H1 (cell line): ENCODE measurements around the gene KLF5. TPM values are rescaled to one million over a fixed set of nuclear protein-coding genes. Genes with fewer than 3 reads are reported as not detected.

Experiments used
- CBX5 ChIP-seq: fragments of 300-800, 300-1000 bp; sonication (generic); IDR thresholded peaks from 2 replicates; pipeline ENCODE4 v1.7.1; 2016; ENCODE audit warnings: antibody characterized with exemption, low read length, low read depth
- CBX8 ChIP-seq: fragments of 300-800, 300-1000 bp; sonication (generic); IDR thresholded peaks from 2 replicates; pipeline ENCODE4 v1.7.1; 2016; ENCODE audit warnings: low read depth, low read length, borderline replicate concordance
- CTBP2 ChIP-seq: IDR thresholded peaks from 2 replicates; pipeline ENCODE4 v1.7.0; 2011; ENCODE audit warnings: borderline replicate concordance, mild to moderate bottlenecking, moderate library complexity, mixed read lengths, low read length; ENCODE audit not compliant: insufficient read depth, insufficient read length
- GTF2F1 ChIP-seq: IDR thresholded peaks from 2 replicates; pipeline ENCODE4 v1.6.1; 2012; ENCODE audit warnings: low read depth, low read length, improper control_type of control experiment, borderline replicate concordance
- POU5F1 ChIP-seq: IDR thresholded peaks from 2 replicates; pipeline ENCODE4 v1.6.1; 2011; ENCODE audit warnings: low read depth, mild to moderate bottlenecking, low read length, moderate library complexity
- SP1 ChIP-seq: IDR thresholded peaks from 2 replicates; pipeline ENCODE4 v1.6.1; 2011; ENCODE audit warnings: low read depth, low read length
- TAF7 ChIP-seq: optimal IDR thresholded peaks from 2 replicates; pipeline ENCODE3; 2011; ENCODE audit warnings: low read depth, mild to moderate bottlenecking, inconsistent platforms, low read length, moderate library complexity, borderline replicate concordance
- polyA plus RNA-seq, 7 experiments: library from polyadenylated mRNA; depleted of rRNA in 3 of 7; stranded (reverse) in 5 of 7; unstranded in 2 of 7; fragments of >200 nt in 5 of 7; fragments of 200-250 nt in 2 of 7; gene quantifications; 1 replicate in 5 of 7; 2 replicates in 1 of 7; 4 replicates in 1 of 7; pipeline versions ENCODE4 v1.2.1 to v1.2.3, GENCODE V29; 2011 to 2013; ENCODE audit warnings: missing spikeins in 2 of 7, mixed read lengths in 2 of 7
- total RNA-seq: library from RNA; stranded (reverse); fragmentation: NEBNext Ultra II Directional; extraction: Animal tissue kit (Norgen Biotek cat#: 25700); gene quantifications from 2 replicates; pipeline ENCODE4 v1.2.1, GENCODE V29; 2021
- TF ChIP-seq, protein P1 (sequence below): fragments of 300-600 bp; sonication (generic); IDR thresholded peaks from 2 replicates; pipeline ENCODE4 v1.7.1; 2012; ENCODE audit warnings: low read length, moderate library complexity, mild to moderate bottlenecking, inconsistent platforms; ENCODE audit not compliant: insufficient replicate concordance
- TF ChIP-seq, protein P2 (sequence below): IDR thresholded peaks from 2 replicates; pipeline ENCODE4 v1.6.1; 2012; ENCODE audit warnings: inconsistent platforms

Gene KLF5
- total and polyA plus RNA-seq, 2 of the 8 experiments (the other 6 are each of a cell fraction or from before 2014, with no cell fraction given), result 1.2 to 2.3 TPM

DNA sequence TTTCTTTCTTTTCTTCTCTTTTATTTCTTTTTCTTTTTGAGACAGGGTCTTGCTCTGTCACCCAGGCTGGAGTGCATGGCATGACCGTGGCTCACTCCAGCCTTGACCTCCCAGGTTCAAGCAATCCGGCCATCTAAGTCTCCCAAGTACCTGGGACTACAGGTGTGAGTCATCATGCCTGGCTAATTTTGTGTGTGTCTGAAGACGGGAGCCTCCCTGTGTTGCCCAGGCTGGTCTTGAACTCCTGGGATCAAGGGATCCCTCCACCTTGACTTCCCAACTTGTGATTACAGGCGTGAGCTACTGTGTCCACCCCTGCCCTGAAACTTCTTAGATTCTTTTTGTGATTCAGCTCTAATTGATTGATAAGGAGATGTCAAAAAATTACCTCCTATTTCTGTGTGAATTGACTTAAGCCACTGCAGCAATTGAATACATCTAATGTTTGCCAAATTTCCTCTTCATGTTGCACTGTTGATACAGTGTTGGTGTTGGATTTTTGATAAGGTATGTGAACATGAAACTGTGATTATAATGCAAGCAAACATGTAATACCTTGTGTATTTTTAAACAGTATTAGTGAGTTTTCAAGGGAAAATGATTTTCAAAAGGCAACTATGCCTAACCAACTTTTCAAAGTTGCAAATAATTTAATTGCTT is 22.6 kb downstream of the KLF5 start (continued):
- TF ChIP-seq, protein P1, sequence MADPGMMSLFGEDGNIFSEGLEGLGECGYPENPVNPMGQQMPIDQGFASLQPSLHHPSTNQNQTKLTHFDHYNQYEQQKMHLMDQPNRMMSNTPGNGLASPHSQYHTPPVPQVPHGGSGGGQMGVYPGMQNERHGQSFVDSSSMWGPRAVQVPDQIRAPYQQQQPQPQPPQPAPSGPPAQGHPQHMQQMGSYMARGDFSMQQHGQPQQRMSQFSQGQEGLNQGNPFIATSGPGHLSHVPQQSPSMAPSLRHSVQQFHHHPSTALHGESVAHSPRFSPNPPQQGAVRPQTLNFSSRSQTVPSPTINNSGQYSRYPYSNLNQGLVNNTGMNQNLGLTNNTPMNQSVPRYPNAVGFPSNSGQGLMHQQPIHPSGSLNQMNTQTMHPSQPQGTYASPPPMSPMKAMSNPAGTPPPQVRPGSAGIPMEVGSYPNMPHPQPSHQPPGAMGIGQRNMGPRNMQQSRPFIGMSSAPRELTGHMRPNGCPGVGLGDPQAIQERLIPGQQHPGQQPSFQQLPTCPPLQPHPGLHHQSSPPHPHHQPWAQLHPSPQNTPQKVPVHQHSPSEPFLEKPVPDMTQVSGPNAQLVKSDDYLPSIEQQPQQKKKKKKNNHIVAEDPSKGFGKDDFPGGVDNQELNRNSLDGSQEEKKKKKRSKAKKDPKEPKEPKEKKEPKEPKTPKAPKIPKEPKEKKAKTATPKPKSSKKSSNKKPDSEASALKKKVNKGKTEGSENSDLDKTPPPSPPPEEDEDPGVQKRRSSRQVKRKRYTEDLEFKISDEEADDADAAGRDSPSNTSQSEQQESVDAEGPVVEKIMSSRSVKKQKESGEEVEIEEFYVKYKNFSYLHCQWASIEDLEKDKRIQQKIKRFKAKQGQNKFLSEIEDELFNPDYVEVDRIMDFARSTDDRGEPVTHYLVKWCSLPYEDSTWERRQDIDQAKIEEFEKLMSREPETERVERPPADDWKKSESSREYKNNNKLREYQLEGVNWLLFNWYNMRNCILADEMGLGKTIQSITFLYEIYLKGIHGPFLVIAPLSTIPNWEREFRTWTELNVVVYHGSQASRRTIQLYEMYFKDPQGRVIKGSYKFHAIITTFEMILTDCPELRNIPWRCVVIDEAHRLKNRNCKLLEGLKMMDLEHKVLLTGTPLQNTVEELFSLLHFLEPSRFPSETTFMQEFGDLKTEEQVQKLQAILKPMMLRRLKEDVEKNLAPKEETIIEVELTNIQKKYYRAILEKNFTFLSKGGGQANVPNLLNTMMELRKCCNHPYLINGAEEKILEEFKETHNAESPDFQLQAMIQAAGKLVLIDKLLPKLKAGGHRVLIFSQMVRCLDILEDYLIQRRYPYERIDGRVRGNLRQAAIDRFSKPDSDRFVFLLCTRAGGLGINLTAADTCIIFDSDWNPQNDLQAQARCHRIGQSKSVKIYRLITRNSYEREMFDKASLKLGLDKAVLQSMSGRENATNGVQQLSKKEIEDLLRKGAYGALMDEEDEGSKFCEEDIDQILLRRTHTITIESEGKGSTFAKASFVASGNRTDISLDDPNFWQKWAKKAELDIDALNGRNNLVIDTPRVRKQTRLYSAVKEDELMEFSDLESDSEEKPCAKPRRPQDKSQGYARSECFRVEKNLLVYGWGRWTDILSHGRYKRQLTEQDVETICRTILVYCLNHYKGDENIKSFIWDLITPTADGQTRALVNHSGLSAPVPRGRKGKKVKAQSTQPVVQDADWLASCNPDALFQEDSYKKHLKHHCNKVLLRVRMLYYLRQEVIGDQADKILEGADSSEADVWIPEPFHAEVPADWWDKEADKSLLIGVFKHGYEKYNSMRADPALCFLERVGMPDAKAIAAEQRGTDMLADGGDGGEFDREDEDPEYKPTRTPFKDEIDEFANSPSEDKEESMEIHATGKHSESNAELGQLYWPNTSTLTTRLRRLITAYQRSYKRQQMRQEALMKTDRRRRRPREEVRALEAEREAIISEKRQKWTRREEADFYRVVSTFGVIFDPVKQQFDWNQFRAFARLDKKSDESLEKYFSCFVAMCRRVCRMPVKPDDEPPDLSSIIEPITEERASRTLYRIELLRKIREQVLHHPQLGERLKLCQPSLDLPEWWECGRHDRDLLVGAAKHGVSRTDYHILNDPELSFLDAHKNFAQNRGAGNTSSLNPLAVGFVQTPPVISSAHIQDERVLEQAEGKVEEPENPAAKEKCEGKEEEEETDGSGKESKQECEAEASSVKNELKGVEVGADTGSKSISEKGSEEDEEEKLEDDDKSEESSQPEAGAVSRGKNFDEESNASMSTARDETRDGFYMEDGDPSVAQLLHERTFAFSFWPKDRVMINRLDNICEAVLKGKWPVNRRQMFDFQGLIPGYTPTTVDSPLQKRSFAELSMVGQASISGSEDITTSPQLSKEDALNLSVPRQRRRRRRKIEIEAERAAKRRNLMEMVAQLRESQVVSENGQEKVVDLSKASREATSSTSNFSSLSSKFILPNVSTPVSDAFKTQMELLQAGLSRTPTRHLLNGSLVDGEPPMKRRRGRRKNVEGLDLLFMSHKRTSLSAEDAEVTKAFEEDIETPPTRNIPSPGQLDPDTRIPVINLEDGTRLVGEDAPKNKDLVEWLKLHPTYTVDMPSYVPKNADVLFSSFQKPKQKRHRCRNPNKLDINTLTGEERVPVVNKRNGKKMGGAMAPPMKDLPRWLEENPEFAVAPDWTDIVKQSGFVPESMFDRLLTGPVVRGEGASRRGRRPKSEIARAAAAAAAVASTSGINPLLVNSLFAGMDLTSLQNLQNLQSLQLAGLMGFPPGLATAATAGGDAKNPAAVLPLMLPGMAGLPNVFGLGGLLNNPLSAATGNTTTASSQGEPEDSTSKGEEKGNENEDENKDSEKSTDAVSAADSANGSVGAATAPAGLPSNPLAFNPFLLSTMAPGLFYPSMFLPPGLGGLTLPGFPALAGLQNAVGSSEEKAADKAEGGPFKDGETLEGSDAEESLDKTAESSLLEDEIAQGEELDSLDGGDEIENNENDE, result no peak
- TF ChIP-seq TAF7 (no peak), POU5F1 (no peak), SP1 (no peak), CBX8 (no peak), CTBP2 (no peak), CBX5 (no peak), GTF2F1 (no peak)
- TF ChIP-seq, protein P2, sequence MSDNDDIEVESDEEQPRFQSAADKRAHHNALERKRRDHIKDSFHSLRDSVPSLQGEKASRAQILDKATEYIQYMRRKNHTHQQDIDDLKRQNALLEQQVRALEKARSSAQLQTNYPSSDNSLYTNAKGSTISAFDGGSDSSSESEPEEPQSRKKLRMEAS, result no peak
- TF ChIP-seq, all 59 proteins: peak for 0
